ENCODE results near the gene REEP1.

REEP1 gene

DNA sequence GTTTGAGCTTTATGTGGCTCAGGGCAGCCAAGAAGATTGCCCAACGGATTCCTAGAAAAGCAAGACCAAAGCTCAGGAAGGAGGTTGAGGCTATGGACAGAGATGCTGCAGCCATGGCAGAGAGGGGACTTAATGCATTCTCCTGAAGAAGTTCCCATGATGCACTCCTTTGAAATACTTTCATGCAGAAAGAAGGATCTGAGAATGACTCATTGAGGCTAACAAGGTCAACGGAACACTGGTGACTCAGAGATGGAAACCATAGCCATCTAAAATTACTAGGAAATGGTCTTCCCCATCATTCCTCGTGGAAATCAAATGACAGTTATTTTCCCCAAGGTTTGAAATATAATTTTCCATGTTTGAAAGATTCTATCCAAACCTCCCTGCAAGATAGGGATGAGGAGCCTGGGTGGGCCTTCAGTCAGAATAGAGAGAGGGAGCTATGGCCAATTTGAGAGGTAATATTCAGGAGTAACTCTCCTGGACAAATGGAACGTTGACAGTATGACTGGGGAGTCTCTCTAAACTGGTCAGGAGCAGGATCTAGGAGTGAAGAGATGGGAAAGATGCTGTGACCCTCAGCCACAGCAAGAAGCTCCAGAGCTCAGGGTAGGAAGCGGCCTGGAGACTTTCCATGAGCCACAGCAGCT lies 63.0 kb downstream of the REEP1 start:
- TF ChIP-seq, protein P1, sequence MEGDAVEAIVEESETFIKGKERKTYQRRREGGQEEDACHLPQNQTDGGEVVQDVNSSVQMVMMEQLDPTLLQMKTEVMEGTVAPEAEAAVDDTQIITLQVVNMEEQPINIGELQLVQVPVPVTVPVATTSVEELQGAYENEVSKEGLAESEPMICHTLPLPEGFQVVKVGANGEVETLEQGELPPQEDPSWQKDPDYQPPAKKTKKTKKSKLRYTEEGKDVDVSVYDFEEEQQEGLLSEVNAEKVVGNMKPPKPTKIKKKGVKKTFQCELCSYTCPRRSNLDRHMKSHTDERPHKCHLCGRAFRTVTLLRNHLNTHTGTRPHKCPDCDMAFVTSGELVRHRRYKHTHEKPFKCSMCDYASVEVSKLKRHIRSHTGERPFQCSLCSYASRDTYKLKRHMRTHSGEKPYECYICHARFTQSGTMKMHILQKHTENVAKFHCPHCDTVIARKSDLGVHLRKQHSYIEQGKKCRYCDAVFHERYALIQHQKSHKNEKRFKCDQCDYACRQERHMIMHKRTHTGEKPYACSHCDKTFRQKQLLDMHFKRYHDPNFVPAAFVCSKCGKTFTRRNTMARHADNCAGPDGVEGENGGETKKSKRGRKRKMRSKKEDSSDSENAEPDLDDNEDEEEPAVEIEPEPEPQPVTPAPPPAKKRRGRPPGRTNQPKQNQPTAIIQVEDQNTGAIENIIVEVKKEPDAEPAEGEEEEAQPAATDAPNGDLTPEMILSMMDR (IDR thresholded peaks at IDR 0.05; ENCODE audit: low read depth, low read length), result no peak
- peak in 1 of 2 donors; percentile 37 for DNase-seq (ENCODE audit: low read depth in 2 of 2)
- no peak overlapping the region for H3K4me3 ChIP-seq (replicated peaks in 1 of 2; ENCODE audit: low read depth in 2 of 2, low read length in 2 of 2)

DNA sequence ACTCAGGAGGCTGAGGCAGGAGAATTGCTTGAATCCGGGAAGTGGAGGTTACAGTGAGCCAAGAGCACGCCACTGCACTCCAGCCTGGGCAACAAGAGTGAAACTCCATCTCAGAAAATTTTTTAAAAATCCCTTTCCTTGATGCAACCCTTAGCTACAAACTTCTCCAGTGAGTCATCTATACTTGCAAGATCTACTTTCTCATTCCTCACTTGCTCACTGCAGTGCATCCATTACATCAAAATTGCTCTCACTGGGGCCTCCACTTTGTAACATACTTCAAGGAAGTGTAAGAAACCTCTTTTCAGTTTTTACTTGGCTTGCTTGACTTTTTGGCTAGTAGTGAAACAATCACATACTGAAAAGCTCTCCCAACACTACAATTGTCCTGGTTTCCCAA lies 65.3 kb downstream of the REEP1 start:
- TF ChIP-seq, protein P1 (IDR thresholded peaks at IDR 0.05; ENCODE audit: low read depth, low read length), result no peak
- no peak overlapping the region for H3K4me3 ChIP-seq (replicated peaks in 1 of 2; ENCODE audit: low read depth in 2 of 2, low read length in 2 of 2)
- DNase-seq (ENCODE audit: low read depth in 2 of 2), result peak in 1 of 2 donors; percentile 16

GRCh38 chr2:86271248-86271647 lies 66.2 kb downstream of the REEP1 start:
- no peak overlapping the region for H3K4me3 ChIP-seq (replicated peaks in 1 of 2; ENCODE audit: low read depth in 2 of 2, low read length in 2 of 2)
- no peak for DNase-seq (ENCODE audit: low read depth in 2 of 2)
- TF ChIP-seq, protein P1 (IDR thresholded peaks at IDR 0.05; ENCODE audit: low read depth, low read length), result no peak

GRCh38 chr2:86263956-86264355 lies 73.5 kb downstream of the REEP1 start:
- H3K4me3 ChIP-seq (replicated peaks in 1 of 2; ENCODE audit: low read depth in 2 of 2, low read length in 2 of 2), result no peak overlapping the region
- DNase-seq (ENCODE audit: low read depth in 2 of 2), result no peak
- TF ChIP-seq, protein P1 (IDR thresholded peaks at IDR 0.05; ENCODE audit: low read depth, low read length), result no peak

DNA sequence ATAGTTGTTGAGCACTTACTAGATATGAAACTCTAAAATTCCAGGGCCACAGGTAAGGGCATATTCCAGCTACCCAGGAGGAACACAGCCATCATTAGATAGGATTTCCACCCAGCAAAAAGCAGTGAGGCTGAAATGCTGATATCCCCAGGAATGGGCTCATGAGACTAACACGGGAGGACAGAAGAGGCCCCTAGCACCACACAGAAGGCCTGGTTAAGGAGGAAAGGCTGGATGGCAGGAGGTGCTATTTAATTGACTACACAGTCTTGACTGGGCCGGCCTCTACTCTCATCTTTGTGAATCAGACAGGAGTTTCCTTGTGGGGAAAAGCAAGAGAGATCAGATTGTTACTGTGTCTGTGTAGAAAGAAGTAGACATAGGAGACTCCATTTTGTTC lies 76.4 kb downstream of the REEP1 start:
- H3K4me3 ChIP-seq (replicated peaks in 1 of 2; ENCODE audit: low read depth in 2 of 2, low read length in 2 of 2), result no peak overlapping the region
- TF ChIP-seq, protein P1 (IDR thresholded peaks at IDR 0.05; ENCODE audit: low read depth, low read length), result no peak
- DNase-seq (ENCODE audit: low read depth in 2 of 2), result no peak

GRCh38 chr2:86258106-86258505 lies 79.3 kb downstream of the REEP1 start:
- TF ChIP-seq, protein P1 (IDR thresholded peaks at IDR 0.05; ENCODE audit: low read depth, low read length), result no peak
- no peak overlapping the region for H3K4me3 ChIP-seq (replicated peaks in 1 of 2; ENCODE audit: low read depth in 2 of 2, low read length in 2 of 2)
- no peak for DNase-seq (ENCODE audit: low read depth in 2 of 2)

DNA sequence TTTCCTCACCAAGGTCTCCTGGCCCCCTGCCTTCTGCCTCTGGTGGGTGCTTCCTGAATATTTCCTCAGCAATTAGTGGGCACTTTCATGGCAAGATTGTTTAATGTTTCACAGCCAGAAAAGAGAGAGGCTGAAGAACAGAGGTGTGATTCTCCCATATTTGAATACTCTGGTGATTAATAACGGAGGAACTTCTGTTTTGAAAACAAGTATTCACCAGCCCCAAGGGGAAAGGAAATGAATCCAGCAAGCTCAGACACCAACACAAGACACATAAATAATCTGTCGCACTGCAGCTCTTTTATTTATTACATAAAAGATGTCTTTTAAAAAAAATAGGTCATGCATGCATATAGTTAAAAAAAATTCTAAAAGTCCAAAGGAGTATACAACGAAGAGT lies 80.4 kb downstream of the REEP1 start:
- no peak for DNase-seq (ENCODE audit: low read depth in 2 of 2)
- TF ChIP-seq, protein P1 (IDR thresholded peaks at IDR 0.05; ENCODE audit: low read depth, low read length), result no peak
- no peak overlapping the region for H3K4me3 ChIP-seq (replicated peaks in 1 of 2; ENCODE audit: low read depth in 2 of 2, low read length in 2 of 2)
